MV-4-11 (cell line): ENCODE measurements around the gene FBLN7.
"Not testable (repeated sequence)": the region's sequence is repeated elsewhere in the genome, so short reads cannot be mapped to it uniquely, and the experiment has no call there.

Experiments
- DNase-seq: peaks from one replicate; lab custom pipeline; 2025; lab: John Stamatoyannopoulos, UW

Gene FBLN7, protein sequence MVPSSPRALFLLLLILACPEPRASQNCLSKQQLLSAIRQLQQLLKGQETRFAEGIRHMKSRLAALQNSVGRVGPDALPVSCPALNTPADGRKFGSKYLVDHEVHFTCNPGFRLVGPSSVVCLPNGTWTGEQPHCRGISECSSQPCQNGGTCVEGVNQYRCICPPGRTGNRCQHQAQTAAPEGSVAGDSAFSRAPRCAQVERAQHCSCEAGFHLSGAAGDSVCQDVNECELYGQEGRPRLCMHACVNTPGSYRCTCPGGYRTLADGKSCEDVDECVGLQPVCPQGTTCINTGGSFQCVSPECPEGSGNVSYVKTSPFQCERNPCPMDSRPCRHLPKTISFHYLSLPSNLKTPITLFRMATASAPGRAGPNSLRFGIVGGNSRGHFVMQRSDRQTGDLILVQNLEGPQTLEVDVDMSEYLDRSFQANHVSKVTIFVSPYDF

DNA sequence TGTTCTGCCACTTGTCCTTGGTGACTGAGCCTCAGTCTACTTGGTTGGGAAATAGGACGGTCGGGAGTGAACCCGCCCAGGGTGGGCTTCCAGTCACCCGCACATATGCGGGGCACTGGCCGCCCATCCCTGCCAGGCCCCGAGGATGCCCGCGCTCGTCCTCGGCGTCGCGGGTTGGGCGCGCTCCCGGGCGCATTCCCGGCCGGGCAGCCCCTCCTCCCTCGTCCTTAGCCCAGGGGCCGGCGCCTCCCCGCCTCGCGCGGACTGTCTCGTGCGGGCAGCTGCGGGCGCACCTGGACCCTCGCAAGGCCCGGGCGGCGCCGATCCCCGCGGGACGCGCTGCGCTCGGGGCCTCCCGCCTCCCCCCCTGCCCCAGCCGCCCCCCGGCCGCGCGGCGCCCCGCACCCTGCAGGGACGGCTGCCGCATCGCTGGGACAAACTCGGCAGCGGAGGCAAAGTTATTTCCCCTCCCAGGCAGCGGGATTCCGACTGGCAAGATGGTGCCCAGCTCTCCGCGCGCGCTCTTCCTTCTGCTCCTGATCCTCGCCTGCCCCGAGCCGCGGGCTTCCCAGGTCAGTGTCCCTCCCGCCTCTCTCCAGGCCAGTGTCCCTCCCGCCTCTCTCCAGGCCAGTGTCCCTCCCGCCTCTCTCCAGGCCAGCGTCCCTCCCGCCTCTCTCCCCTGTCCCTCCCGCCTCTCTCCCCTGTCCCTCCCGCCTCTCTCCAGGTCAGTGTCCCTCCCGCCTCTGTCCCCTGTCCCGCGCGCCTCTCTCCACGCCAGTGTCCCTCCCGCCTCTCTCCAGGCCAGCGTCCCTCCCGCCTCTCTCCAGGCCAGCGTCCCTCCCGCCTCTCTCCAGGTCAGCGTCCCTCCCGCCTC is at the start of gene FBLN7:
FBLN7 (plus strand) TSS at position 227 of the 874 bp plus-strand sequence; CDS start at position 498, 271 bp downstream.
- DNase-seq = no peak

DNA sequence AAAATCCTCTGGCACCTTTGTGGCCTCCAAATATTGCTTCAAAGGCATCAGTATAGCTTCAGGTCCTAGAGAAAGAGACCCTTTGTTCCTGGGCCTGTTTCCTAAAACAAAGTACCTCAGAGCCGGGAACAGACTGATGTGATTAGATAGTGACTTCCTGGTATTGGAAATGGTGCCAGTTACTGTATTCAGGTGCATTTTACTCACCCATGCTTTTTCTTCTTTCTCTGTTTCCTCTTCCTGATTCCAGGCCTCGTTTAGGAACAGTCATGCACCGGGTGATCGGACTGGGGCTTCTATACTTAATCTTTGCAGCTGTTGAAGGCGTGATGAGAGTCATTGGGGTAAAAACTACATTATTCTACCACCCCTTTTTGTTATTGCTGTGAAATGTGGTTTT is 48.8 kb upstream of the FBLN7 start:
- DNase-seq = no peak

DNA sequence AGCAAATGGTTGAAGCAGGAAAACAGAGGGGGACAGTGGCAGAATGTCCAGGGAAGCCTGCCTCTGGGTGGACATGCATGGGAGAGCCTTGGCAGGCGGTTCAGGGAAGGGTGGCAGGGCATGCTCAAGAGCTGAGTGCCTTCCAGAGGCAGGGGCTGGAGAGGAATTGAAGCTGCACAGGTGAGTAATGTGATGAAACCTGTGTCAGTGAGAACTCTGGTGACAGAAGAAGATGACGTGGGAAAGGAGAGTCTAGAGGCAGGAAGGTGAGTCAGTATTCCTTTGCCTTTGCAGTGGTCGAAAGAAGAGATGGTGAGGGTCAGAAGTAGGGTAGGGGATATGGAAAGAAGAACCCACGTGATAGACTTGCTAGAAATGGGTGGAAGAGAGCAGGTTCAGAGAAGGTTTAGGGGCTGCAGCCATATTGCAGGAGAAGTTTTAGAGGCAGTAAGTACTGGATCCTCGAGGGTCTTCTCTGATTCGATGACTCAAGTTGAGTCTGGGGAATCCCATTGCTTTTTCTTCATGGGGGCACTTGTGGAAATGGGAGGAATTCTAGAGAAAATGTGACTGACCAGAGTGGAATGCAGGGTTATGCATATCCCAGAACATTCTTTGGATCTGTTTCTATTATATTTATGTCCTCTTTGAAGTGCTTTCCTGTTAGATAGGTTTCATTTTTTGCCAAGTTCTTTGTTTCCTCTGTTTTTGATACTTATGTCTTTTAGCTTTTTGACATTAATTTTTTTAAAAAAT is 45.7 kb upstream of the FBLN7 start:
- DNase-seq = no peak

DNA sequence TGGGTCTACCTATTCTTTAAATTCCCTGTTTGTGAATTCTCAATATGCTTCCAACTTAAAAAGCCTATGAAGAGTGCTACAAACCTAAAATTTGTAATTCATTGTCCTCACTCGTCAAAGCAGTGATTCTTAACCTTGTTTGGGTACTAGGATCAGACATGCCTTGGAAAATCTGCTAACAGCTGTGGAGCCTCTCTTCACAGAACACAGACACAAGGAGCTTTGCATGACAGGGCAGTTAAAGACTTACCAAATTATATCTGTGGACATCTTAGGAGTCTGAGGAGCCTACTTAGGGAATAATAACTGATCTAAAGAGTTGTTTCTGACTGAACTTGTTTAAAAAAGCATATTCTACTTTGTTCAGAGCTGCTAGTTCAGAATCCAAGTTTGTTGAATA is 45.0 kb upstream of the FBLN7 start:
- DNase-seq = no peak

DNA sequence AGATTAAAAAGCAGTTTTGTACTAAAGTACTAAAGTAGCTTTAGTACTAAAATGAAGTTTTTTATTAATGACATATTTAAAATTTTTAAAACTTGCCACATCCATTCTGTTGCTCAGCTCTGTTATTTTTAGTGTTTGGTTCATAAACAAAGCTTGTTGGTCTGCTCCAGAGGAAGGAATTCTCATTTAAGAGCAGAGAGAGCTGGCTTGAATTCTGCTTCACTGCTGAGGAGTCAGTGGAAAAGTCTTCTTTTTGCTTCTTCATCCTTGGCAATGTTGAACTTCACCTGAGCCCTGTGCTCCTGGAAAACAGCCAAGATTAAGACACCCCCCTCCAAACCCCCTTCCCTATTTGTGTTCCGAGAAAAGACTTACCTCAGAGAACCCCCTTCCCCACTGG is 42.5 kb upstream of the FBLN7 start:
- no peak for DNase-seq

DNA sequence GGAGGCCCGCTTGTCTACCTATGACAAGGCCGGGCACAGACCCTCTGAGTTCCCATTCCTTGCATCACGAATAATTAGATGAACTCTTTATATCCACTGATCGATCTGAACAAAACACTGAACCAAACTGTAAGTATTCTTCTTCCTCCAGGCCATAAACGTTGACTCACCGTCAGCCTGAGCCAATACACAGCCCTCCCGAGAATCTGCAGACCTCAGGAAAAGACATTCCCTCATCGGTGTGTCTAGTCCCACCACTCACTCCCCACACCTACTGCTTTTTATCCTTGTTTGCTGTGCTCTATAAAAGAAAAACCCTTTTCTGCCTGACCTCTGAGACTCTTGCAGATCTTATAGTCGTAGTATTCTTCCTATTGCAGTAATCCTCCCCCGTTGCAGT is 42.1 kb upstream of the FBLN7 start:
- no peak for DNase-seq

DNA sequence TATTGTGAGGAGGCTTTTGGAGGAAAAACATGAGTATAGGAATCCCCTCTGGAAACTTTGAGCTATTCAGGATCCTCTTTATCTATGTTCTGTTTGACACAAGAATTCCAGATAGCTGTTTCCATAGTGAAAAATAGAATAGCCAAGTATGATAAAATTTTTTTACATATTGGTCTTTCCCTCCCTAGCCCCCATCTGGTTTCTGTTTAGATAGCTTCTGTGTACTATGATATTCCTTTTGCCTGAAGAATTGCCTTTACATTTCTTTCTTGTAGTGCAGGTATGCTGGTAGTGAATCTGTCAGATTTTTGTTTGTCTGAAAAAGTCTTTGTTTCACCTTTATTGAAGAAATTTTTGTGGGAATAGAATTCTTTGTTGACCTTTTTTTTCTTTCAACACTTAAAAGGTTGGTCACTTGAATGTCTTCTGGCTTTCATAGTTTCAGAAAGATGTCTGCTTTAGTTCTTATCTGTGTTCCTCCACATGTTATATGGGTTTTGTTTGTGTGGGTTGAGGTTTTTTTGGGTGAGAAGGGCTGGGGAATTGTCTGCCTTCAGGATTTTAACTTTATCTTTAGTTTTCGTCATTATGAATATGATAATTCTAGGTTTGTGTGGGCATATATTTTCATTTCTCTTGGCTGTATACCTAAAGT is 29.9 kb upstream of the FBLN7 start:
- no peak for DNase-seq

DNA sequence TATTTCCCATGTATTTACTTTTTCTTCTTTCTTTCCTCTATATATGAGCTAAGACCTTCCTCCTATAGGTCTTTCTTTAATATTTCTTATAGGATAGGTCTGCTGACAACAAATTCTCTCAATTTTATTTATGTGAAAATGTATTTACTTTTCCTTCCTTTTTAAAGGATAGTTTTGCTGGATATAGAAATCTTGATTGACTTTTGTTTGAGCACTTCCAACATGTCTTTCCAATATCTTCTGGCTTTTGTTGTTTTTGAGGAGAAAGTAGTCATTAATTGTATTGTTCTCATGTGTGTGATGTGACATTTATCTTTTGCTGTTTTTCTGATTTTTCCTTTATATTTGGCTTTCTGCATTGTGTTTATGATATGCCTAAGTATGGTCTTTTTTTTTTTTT is 28.9 kb upstream of the FBLN7 start:
- no peak for DNase-seq

DNA sequence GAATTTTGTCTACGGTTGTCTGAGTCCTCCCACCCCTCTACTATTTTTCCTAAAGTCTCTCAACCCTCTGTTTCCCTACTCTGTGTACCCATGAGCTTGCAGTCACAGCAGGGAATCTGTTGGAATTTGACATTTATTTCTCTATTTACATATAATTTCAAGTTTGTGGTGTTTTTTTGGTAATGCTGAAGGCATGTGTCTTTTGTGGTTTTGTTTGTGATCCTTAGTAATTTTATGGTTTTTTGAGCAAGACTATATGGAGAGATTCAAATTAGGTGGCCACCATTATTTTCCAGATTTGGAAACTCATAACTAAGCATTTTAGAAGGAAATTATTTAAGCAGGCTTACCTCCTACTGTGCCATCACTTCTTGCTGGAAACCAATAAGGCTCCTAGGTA is 27.2 kb upstream of the FBLN7 start:
- no peak for DNase-seq

DNA sequence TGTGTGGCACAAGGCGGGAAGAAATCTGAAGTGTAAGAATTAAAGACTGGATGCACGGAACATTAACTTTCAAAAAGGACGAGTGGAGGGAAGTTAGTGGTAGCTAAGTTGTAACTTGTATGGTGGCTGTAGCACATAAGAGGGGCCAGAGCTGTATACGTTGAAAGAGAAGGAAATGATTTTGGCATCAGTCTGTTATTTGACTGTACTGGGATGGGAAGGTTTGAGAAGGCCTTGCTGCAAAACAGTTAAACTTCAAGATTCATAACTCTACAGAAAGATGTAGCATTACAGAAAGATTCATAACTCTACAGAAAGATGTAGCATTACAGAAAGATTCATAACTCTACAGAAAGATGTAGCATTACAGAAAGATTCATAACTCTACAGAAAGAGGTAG is 24.8 kb upstream of the FBLN7 start:
- not testable (repeated sequence) for DNase-seq

DNA sequence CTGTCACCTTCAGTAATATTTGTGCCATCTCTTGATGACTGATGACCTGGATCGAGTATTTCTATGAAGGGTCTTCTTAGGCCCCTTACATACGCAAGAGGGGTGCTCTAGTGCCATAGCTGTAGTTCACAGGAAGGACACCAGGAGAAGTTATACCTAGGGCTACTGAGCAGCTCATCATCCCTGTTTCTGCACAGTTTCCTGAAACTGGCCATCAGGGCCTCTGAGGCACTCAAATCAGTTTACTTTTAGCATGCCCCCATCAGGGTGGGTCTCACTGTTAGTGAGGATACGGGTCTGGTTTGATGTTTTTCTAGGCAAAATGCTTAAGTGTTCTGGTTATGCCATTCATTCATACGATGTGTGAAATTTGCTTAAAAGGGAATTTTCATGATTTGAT is 20.0 kb upstream of the FBLN7 start:
- no peak for DNase-seq

DNA sequence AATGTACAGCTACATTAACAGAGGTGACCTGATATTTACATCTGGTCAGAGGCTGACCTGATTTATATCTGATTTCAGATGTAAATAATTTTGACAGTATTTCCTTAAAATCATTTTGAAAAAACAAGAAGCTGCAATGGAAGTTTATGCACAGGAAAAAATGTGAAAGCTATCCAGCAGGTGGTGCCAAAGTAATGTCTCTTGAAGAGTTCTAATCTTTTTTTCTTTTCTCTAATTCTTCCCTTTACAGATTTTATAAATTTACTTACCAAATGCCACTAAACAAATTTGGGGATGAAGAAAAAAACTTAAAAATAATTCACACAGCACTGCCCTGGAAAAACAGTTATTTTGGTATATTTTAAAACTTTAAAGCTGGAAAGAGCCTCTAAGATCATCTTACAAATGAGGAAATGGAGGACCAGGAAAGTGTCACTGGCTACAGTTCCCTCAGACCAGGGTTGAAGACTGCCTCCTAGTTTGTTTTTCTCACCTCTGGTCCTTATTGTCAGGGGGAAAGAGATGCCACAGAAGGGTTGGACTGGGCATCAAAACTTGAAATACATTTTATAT is 16.4 kb upstream of the FBLN7 start:
- peak; percentile 56 for DNase-seq

DNA sequence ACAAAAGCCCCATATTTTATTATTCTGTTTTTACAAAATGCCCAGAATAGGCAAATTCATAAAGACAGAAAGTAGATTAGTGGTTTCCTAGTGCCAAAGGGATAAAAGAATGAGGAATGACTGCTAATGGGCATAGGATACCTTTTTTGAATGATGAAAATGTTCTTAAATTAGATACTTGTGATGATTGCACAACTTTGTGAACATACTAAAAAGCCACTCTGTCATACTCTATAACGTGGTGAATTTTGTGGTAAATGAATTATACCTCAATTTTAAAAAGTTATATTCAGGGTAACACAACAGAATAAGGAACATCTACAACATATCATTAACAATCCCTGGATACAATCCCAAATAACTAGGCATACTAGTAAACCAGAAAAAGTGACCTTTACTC is 9.1 kb upstream of the FBLN7 start:
- no peak for DNase-seq

DNA sequence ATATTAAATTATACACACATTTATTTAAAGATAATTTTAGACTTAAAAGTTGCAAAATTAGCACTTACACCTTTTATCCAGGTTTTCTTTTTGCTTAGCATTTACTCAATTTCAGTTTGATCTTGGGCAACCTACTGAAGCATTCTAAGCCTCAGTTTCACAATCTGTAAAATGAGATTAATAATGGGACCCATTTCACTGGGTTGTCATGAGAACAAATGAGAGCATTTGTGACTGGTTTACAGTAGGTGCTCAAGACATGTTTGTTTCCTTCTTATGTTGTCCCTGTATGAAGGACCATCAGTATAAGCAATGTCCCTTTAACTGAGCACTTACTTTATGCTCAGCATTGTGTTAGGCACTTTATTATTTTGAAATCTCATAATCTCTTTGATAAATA is 4.8 kb upstream of the FBLN7 start:
- no peak for DNase-seq

DNA sequence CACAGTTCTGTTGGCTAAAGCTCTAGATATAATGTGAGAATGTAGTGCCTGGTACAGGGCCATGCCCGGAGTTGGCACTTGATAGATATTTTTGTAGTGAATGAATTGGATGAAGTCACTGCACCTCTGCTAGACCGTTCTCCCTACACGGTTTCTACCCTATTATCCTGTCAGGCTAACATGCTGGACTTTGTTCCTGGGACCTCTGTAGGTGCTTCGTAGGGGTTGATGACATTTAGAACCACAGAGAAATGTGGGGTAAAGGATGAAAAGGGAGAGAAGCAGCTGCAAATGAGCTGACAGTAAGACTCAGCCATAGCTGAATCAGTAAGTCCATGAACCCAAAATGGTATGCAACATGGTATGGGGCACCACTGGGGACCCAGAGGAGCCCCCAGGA is 4.1 kb upstream of the FBLN7 start:
- no peak for DNase-seq

DNA sequence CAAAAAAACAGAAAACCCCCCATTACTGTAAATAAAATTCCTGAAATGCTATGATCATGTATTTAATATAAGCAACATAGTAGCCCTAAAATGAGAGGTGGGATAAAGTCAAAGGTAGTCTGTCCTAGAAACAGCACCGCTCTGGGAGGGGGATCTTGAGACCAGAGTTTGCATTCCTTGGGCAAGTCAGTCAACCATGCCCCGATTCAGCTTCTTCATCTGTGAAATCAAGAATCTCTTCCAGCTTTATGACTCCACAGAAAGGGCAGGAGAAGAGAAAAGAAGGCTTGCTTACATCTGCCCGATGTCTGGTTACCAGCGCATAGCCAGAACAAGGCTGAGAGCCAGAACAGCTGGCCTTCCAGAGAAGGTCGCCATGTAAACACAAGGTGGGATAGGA is 2.1 kb upstream of the FBLN7 start:
- DNase-seq = no peak

DNA sequence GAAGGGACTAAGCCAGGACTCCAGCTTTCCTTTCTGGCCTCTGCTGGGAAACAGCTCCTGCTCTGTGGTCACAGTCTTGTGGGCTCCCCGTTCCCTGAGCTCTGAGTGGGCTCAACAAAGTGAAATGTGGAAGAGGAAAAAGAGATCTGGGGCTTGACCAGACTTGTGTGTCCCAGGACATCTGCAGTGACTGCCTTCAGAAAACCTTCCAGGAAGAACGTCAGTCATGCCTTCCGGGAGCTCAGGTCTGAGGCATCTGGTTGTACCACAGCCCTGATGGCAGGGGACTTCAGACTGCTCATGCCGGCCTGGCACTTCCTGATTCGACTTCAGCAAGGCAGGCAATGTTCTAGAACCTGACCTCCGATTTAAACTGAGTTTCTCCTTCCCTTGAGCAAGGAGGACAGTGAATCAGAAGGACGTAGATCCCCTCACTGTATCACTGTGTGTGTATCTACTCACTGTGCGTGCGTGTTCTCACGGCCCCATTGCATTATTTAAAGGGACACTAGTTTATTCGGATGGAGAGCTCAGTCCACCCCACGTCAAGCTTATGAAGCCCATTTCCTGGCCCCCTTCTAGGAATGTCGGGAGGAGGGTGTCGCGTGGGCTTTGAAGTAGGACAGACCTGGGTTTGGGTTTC is 548 bp upstream of the FBLN7 start:
- no peak for DNase-seq

DNA sequence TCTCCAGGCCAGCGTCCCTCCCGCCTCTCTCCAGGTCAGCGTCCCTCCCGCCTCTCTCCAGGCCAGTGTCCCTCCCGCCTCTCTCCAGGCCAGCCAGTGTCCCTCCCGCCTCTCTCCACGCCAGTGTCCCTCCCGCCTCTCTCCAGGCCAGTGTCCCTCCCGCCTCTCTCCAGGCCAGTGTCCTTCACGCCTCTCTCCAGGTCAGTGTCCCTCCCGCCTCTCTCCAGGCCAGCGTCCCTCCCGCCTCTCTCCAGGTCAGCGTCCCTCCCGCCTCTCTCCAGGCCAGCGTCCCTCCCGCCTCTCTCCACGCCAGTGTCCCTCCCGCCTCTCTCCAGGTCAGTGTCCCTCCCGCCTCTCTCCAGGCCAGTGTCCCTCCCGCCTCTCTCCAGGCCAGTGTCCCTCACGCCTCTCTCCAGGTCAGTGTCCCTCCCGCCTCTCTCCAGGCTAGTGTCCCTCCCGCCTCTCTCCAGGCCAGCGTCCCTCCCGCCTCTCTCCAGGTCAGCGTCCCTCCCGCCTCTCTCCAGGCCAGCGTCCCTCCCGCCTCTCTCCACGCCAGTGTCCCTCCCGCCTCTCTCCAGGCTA is 939 bp downstream of the FBLN7 start:
- DNase-seq = not testable (repeated sequence)

DNA sequence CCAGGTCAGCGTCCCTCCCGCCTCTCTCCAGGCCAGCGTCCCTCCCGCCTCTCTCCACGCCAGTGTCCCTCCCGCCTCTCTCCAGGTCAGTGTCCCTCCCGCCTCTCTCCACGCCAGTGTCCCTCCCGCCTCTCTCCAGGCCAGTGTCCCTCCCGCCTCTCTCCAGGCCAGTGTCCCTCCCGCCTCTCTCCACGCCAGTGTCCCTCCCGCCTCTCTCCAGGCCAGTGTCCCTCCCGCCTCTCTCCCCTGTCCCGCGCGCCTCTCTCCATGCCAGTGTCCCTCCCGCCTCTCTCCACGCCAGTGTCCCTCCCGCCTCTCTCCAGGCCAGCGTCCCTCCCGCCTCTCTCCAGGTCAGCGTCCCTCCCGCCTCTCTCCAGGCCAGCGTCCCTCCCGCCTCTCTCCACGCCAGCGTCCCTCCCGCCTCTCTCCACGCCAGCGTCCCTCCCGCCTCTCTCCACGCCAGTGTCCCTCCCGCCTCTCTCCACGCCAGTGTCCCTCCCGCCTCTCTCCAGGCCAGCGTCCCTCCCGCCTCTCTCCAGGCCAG is 1.5 kb downstream of the FBLN7 start:
- DNase-seq = not testable (repeated sequence)

DNA sequence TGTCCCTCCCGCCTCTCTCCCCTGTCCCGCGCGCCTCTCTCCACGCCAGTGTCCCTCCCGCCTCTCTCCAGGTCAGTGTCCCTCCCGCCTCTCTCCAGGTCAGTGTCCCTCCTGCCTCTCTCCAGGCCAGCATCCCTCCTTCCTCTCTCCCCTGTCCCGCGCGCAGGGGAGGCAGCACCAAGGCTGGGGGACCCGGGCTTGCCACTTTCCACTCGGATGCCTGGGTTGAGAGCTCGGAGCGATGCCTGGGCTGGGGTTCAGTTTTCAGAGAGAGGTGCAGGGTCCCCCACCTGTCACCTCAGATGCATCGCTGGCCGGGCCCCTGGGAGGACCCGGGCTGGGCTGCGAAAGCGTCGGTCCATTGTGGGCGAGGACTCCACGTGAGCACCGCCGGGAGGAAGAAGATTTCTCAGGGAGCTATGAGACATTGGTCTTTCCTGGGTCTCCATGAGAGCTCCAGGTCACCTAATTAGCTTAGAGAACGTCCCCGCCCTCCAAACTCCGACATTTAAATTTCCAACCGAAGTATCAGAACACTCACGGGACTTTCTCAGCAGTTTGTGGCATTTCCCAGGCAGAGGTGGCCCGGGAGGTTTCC is 2.1 kb downstream of the FBLN7 start:
- no peak for DNase-seq
